Left ventricle myocardium superior (tissue), 1 donor: Measurements from ENCODE around the gene CEP350. TPM values are rescaled to one million over a fixed set of nuclear protein-coding genes. Genes with fewer than 3 reads are reported as not detected.

ENCODE experiments used
- ATAC-seq: fragments of 200-7000 bp; cut with Tn5 transposase; one replicate; pipeline ENCODE4 v1.9.1; 2020; ENCODE audit warnings: mild to moderate bottlenecking, moderate library complexity
- DNase-seq: peaks from one replicate; pipeline ENCODE4 v3.0.0-alpha.2; 2020
- intact Hi-C: fragments of 100-400 bp; cut with micrococcal nuclease; formaldehyde crosslinking; loops from one replicate; pipeline ENCODE4 v1.11.0; 2022
- long read RNA-seq: library from polyadenylated mRNA; unstranded; transcript quantifications from one replicate; pipeline ENCODE4 v2.0.0, GENCODE V29; 2021
- total RNA-seq: library from RNA; stranded (reverse); fragmentation: NEBNext Ultra II Directional; extraction: Animal tissue kit (Norgen Biotek cat#: 25700); gene quantifications from one replicate; pipeline ENCODE4 v1.2.1, GENCODE V29; 2021
- donor health status: DM: no; HTN: yes; CAD: no; lungs with severe emphysema.

The CEP350 gene
- 31.7 TPM for total RNA-seq
- long read RNA-seq, partial matches to known transcripts, result 1 of 9 reads
- long read RNA-seq, other reads (novel, unspliced or antisense), result 8 of 9 reads

DNA sequence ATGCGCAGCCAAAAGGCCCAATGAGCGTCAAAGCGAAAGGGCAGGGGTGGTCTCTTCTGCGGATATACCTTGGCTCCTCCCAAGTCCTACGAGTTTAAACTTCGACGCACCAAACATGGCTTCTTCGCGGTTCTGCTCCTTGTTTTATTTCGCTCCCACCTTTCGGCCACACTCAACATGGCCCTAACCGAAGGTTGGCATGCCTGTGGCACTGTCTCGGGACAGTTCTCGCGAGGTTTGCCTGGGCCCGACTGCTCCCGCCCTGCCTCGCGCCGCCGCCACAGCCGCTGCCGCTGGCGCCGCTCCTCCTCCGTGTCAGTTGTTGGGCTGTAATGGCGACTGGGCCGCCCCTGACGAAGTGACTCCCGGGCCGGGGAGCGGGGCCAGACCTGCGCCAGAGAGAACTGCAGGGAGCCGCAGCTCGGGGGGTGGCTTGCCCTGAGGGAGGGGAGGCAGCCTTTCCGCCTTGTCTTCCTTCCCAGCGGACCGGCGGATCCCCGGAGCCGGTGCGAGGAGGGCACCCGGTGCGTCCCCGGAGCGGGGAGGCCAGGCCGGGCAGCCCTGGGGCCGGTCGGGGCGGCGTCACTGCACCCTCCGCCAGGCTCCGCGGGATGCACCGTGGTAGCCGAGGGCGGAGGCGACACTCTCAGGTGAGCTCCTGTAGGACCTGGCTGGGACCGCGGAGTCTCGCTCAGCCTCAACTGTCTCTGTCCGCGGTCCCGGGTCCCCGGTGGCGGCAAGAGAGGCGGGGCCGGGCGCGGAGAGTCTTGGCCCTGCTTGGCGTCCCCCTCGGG, at the start of gene CEP350:
CEP350 (plus strand) TSS at position 318 of the 794 bp plus-strand sequence. CDS start 31,372 bp downstream, outside the sequence.
- DNase-seq (peak; percentile 99), ATAC-seq (peak; percentile 98)
- intact Hi-C loops, result no loop called here

- DNase-seq (no peak), ATAC-seq (no peak)
- intact Hi-C loops, result no loop called here
Measured at GRCh38 chr1:179910934-179911333, 43.7 kb upstream of the CEP350 start.

- intact Hi-C loops, result no loop called here
- ATAC-seq (no peak), DNase-seq (no peak)
Measured at GRCh38 chr1:179911812-179912211, 42.8 kb upstream of the CEP350 start.

GRCh38 chr1:179917601-179918429, 36.8 kb upstream of the CEP350 start:
- intact Hi-C loops, result no loop called here
- ATAC-seq, result no peak

GRCh38 chr1:179921472-179921871, 33.1 kb upstream of the CEP350 start:
- intact Hi-C loops, result no loop called here
- ATAC-seq (no peak), DNase-seq (no peak)

More at GRCh38 chr1:179917601-179918429, 36.8 kb upstream of the CEP350 start:
- DNase-seq, result no peak

DNA sequence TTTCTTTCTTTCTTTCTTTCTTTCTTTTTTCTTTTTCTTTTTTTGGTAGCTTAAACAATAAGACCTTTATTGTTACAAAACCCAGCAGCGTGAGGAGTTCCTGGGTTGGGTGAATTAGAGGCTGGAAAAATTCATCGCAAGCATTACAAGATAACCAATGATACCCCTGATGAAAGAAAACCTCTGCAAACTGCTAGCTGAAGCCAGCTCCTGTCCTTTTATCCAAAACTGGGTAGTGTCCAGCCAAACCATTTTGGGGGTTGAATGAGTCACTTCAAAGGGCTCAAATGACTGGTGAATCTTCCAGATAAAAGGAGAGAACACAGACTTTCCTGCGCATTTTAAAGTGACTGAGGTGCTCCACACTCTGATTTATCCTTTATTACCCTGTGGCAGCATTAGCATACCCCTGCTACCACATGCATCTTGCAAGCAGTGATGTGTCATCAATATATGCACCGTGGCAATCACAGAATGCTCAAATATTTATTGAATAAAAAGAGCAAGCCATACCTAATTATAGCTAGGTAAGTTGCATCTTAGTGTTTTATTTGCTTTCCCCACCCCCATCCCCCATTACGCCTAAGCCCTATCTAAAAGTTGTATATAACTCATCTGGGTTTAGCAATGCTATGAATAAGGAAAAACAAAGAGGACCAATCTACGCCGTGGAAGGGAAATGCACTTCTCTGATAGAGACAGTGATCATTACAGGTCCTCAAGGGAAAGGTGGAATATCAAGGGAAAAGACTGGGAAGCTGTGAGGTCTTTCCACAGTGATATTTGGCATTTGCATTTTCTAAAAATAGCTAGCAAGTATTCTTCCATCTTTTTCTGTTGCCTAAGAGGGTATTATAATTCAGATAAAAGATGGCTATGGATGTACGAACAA, 32.4 kb upstream of the CEP350 start:
- ATAC-seq (no peak), DNase-seq (no peak)
- intact Hi-C loops, result no loop called here

- intact Hi-C loops, result no loop called here
- DNase-seq (no peak), ATAC-seq (no peak)
Measured at GRCh38 chr1:179923029-179923428, 31.6 kb upstream of the CEP350 start.

GRCh38 chr1:179924268-179924667, 30.3 kb upstream of the CEP350 start:
- DNase-seq (no peak), ATAC-seq (no peak)
- intact Hi-C loops, result no loop called here

DNA sequence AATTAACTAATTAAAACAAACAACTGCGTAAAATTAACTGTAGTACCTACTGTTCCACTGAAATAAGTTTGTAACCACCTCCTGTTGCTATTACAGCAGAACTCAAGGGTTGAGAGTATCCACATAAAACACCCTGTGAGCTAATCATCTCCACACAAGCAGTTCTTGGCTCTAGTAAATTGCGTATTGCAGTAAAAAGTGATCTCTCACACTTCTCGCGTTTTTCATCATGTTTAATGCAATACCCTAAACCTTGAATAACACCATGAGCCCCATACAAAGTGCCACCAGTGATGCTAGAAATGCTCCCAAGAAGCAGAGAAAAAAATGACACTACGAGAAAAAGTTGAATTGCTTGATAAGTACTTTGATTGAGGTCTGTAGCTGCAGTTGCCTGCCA, 29.3 kb upstream of the CEP350 start:
- intact Hi-C loops, result no loop called here

DNA sequence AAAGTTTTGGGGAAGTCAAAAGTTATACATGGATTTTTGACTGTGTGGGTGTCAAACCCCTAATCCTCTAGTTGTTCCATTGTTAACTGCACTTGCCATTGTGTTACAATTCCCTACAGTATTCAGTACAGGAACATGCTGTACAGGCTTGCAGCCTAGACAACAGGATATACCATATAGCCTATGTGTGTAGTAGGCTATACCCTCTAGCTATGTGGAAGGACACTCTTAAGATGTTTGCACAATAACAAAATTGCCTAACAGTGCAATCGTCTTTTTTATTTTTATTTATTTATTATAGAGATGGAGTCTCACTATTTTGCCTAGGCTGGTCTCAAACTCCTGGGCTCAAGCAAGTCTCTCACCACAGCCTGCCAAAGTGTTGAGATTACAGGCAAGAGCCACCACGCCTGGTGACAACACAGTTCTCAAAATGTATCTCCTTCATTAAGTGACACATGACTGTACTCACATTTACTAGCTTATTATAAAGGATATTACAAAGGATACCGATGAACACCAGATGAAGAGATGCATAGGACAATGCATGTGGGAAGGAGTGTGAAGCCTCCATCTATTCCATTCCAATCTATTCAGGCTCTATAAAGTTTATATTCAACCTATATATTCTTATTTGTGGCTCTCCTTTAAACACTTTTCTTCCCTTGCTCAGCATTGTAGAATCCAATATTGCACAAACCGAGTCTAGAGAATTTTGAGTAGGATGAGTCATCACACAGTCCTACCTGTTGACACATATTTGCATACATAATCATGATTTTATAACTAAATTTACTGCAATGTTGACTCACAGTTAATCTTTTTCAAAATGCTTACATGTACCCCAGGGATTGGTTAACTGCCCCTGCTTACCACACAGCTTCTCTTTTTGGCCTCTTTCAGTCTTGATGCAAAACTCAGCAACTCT, 28.4 kb upstream of the CEP350 start:
- DNase-seq (no peak), ATAC-seq (no peak)
- intact Hi-C loops, result no loop called here

More for the DNA sequence above, 29.3 kb upstream of the CEP350 start:
- ATAC-seq (no peak), DNase-seq (no peak)

- ATAC-seq (no peak), DNase-seq (no peak)
- intact Hi-C loops, result no loop called here
Measured at GRCh38 chr1:179926850-179927205, 27.8 kb upstream of the CEP350 start.

DNA sequence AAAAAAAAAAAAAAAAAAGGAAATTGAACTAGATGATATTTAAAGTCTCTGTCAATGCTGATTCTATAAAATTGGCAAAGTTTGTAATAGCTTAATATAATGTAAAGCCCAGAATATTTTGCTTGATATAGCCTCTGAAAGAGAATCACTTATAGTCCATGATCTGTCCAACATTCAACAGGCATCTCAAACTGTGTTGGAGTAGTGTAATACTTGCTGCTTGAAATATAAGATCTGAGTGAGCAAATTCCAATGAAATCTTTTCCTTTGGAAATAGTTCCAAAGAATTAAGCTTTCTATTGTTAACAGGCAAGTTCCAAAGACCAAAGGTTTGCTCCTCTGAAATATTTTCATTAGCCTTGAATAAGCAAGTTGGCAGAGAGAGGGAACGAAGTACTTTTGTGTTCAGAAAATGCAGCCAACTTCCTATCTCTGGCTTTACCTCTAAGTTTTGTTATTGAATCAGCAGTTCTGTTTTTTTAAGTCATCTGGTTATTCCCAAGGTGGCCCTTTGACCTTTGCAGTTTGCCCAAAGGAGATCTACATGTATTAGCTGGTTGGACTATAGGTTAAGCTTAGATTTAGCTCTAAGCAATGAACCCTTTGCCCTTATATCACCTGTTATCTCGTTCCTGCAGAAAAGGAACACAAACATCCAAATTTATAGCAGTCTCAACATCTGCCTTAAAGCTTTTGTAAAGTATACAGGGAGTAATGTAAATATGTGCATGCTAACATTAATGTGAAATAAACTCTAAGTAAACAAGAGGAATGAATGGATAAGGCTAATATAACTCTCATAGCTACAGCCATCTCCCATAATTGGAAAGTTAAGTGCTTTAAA, 24.4 kb upstream of the CEP350 start:
- DNase-seq, result no peak
- ATAC-seq, result no peak
- intact Hi-C loops, result no loop called here

DNA sequence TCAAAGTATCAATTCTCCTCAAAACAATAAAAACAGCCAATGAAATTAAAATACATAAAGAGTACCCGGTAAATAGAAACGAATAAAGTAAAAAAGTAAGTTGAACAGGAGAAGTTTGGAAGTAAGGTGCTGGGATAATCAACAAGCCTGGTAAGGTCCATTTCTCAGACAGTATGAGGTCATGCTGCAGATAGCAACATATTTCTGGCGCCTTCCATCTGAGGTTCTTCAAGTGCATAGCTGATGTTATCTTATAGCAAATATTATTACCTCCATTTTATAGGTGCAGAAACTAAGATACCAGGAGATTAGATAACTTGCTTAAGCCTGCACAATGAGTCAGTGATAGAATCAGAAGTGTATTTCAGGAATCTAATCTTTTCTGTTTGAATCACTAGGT, 23.7 kb upstream of the CEP350 start:
- DNase-seq, result no peak
- no peak for ATAC-seq
- intact Hi-C loops, result no loop called here

DNA sequence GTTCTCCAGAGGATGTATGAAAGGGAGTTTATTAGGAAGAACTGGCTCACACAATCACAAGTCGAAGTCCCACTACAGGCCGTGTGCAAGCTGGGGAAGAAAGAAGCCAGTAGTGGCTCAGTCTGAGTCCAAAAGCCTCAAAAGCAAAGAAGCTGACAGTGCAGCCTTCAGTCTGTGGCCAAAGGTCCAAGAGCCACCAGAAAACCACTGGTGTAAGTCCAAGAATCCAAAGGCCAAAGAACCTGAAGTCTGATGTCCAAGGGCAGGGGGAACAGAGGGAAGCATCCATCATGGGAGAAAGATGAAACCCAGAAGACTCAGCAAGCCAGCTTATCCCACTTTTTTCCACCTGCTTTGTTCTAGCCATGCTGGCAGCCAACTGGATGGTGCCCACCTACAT, 21.4 kb upstream of the CEP350 start:
- DNase-seq (no peak), ATAC-seq (no peak)
- intact Hi-C loops, result no loop called here

- ATAC-seq, result no peak
- intact Hi-C loops, result no loop called here
- no peak for DNase-seq
Measured at GRCh38 chr1:179935909-179936496, 18.6 kb upstream of the CEP350 start.

GRCh38 chr1:179937668-179938254, 16.8 kb upstream of the CEP350 start:
- ATAC-seq, result no peak
- no peak for DNase-seq
- intact Hi-C loops, result no loop called here

DNA sequence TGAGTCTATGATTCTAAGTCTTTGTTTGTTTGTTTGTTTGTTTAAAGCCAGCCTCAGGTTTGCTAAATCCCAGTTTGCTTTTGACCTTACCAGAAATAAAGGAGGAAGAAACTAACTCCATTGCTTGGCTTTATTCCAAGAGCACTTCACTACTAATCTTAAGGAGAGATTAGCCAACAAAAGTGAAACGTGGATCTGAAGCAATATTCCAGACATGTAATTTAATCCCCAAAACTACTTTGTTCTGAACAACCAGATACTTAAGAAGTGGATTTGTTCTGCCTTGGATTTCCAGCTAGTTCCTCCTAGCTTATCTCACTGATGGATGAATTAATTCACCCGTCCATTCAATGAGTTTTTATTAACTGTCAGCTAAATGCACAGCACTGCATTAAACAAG, 15.9 kb upstream of the CEP350 start:
- no peak for DNase-seq
- intact Hi-C loops, result no loop called here
- ATAC-seq, result no peak
